ENCODE measurements around the gene ATP8B1. TPM values are rescaled to one million over a fixed set of nuclear protein-coding genes. Genes with fewer than 3 reads are reported as not detected.

Gene ATP8B1
- total and polyA plus RNA-seq, 2 of the 4 experiments (the other 2 are of a cell fraction): 64.3 to 136 TPM

DNA sequence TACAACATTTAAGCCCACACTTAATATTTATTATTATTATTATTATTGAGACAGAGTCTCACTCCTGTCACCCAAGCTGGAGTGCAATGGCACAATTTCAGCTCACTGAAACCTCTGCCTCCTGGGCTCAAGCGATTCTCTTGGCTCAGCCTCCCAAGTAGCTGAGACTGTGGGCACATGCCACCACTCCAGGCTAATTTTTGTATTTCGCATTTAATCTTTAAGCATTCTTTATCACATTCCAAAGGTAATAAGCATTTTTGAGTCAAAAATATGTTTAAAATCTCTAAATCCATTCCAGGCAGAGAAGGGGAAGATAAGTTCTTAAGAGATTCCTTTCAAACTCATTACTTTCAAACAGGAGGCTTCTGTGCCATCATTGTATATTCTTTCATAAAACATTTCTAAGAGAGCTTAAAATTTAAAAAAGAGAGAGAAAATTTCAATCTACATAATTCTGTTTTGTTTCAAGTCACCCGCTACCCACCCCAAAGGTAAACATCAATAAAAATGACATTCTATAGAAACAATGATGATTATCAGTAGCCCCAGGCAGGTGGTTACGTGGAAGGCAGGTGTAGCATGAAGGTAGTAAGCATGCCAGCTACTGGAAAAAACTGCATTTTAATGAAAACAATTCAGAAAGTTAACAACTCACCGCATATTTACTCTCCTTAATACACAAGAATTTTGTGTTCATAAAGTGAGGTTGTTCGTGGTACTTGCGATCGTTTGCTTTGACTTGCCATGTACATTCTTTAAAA is 97.1 kb downstream of the ATP8B1 start:
- DNase-seq: no peak
- no peak overlapping the region for H3K27ac ChIP-seq (ENCODE audit: insufficient read depth, low read length)
- H2AK5ac ChIP-seq (ENCODE audit: low read depth, low read length): no peak overlapping the region
- H3K9me3 ChIP-seq (ENCODE audit: control insufficient read depth, insufficient read depth, low read length): no peaks in the 10 kb centered on the region
- H3K36me3 ChIP-seq (ENCODE audit: control insufficient read depth, insufficient read depth, low read length): peaks cover 9% of the 10 kb centered on the region
- no peak overlapping the region for H3K56ac ChIP-seq (ENCODE audit: extremely low read depth, insufficient read depth, low read length)
- no peak overlapping the region for H4K8ac ChIP-seq (ENCODE audit: low read depth in 2 of 2, low read length in 2 of 2)
- peak; percentile 37 for ATAC-seq (ENCODE audit: low read depth)
- H3K4me1 ChIP-seq (ENCODE audit: control insufficient read depth, insufficient read depth, low read length): no peaks in the 10 kb centered on the region; the same call in none of the 2 replicates
- no peak overlapping the region for H3K4ac ChIP-seq (ENCODE audit: low read depth, low read length)
- TF ChIP-seq CTCF (conservative IDR thresholded peaks at IDR 0.05; ENCODE audit: low read depth, low read length): no peak
- TF ChIP-seq RFX5 (IDR thresholded peaks at IDR 0.05; ENCODE audit: low read depth, low read length): no peak
- TF ChIP-seq NFE2L2 (IDR thresholded peaks at IDR 0.05; ENCODE audit: low read depth, low read length): no peak
- no peak for TF ChIP-seq POLR2A (IDR thresholded peaks at IDR 0.05; ENCODE audit: low read depth, low read length)
- no peak for TF ChIP-seq FOS (IDR thresholded peaks at IDR 0.05; ENCODE audit: low read depth, low read length)
- no peak for TF ChIP-seq BHLHE40 (IDR thresholded peaks at IDR 0.05; ENCODE audit: low read depth, low read length)
- TF ChIP-seq MXI1 (IDR thresholded peaks at IDR 0.05; ENCODE audit: borderline replicate concordance, low read depth, low read length): no peak
- no peak for TF ChIP-seq RAD21 (IDR thresholded peaks at IDR 0.05; ENCODE audit: low read length)
- TF ChIP-seq MAFK (IDR thresholded peaks at IDR 0.05; ENCODE audit: low read depth, low read length): no peak
- TF ChIP-seq CHD1 (IDR thresholded peaks at IDR 0.05; ENCODE audit: low read depth, low read length): no peak
- no peak for TF ChIP-seq USF2 (IDR thresholded peaks at IDR 0.05; ENCODE audit: low read depth, low read length)
- no peak for TF ChIP-seq MAZ (IDR thresholded peaks at IDR 0.05; ENCODE audit: borderline replicate concordance, low read depth, low read length)
- H3K14ac ChIP-seq (replicated peaks; ENCODE audit: low read depth, low read length): no peak overlapping the region
- no TSS peak for BruUV-seq (replicated peaks)
- POLR2A ChIA-PET (ENCODE audit: unreplicated experiment): interaction anchor here (0.7 kb wide), 1 partner anchor 75 kb away, joined by 3 read pairs; no protein-coding TSS in a partner anchor
- no peak overlapping the region for H4K5ac ChIP-seq (ENCODE audit: low read depth, low read length)
- no peak overlapping the region for H2BK20ac ChIP-seq (ENCODE audit: low read depth, low read length)
- no peak overlapping the region for H3K9ac ChIP-seq (ENCODE audit: low read depth, low read length)
- no peak overlapping the region for H4K91ac ChIP-seq (ENCODE audit: insufficient read depth, low read depth, low read length)
- dilution Hi-C loops (cut with HindIII; ENCODE audit: low sequenced_read_pairs, unreplicated experiment) (no loop called here), intact Hi-C loops (cut with micrococcal nuclease) (no loop called here), in situ Hi-C loops (cut with MboI; ENCODE audit: low sequenced_read_pairs) (no loop called here)
- H3K4me3 ChIP-seq (ENCODE audit: insufficient read depth, low read depth, low read length): no peak overlapping the region
- H2AFZ ChIP-seq (replicated peaks; ENCODE audit: low read length, poor library complexity): no peak overlapping the region
- H3K18ac ChIP-seq (ENCODE audit: low read depth, low read length): no peak overlapping the region
- WGBS, 2 experiments (ENCODE audit: extremely low coverage in 2 of 2, insufficient read length in 1 of 2): no CpG with 5 or more reads among the region's 8 CpGs
- no peak overlapping the region for H2BK120ac ChIP-seq (ENCODE audit: low read depth, low read length)
- peaks cover 53 to 84% of the 10 kb centered on the region in 2 experiments for H3K79me1 ChIP-seq (ENCODE audit: low read depth in 1 of 2, low read length in 2 of 2)
- H2BK5ac ChIP-seq (ENCODE audit: low read depth, low read length, poor library complexity, severe bottlenecking): no peak overlapping the region
- H4K20me1 ChIP-seq (ENCODE audit: insufficient read depth, low read length): peaks cover 38% of the 10 kb centered on the region; the same call in 1 of the 2 replicates
- peaks cover 14% of the 10 kb centered on the region for H3K9me1 ChIP-seq (ENCODE audit: insufficient read depth, low read length)
- CTCF ChIA-PET: no interaction called here
- H3K27me3 ChIP-seq (ENCODE audit: control insufficient read depth, insufficient read depth, low read length): no peaks in the 10 kb centered on the region
- H3K23ac ChIP-seq (ENCODE audit: low read depth, low read length): no peak overlapping the region
- no peak overlapping the region for H3K4me2 ChIP-seq (ENCODE audit: low read depth, low read length)
- no peak overlapping the region for H2BK15ac ChIP-seq (ENCODE audit: low read depth, low read length)
- no peak overlapping the region for H2AK9ac ChIP-seq (replicated peaks; ENCODE audit: low read depth, low read length, poor library complexity)
